PC-9 (cell line): ENCODE measurements around the gene ADPRM. TPM values are rescaled to one million over a fixed set of nuclear protein-coding genes. Genes with fewer than 3 reads are reported as not detected.

Source experiments
- BruUV-seq: library from RNA; stranded (reverse); fragments of 400-500 nt; replicated peaks from 2 replicates; lab custom pipeline; 2021; lab: Mats Ljungman, UMichigan
- CTCF ChIA-PET: fragments of 300-600 bp; sonication (Branson Sonifier 250); formaldehyde crosslinking; loops from one replicate; lab custom pipeline; 2022; ENCODE audit warnings: antibody characterized with exemption; lab: Charles Lee
- POLR2A ChIA-PET: fragments of 300-600 bp; sonication (Branson Sonifier 250); formaldehyde crosslinking; loops from one replicate; lab custom pipeline; 2022; ENCODE audit warnings: antibody characterized with exemption; ENCODE audit not compliant: unreplicated experiment; lab: Charles Lee
- DNase-seq, 2 experiments: peaks; one replicate each; pipeline versions ENCODE4 v3.0.0 to v3.0.0-alpha.2; 2015 to 2022; ENCODE audit warnings: mixed read lengths in 1 of 2
- H2AFZ ChIP-seq: fragments of 200-600 bp; sonication (generic); 2 replicates; pipeline ENCODE4 v1.8.1; 2017; ENCODE audit warnings: antibody characterized with exemption
- H3F3A ChIP-seq: fragments of 200-600 bp; sonication (generic); 2 replicates; pipeline ENCODE4 v1.8.1; 2017; ENCODE audit warnings: antibody characterized with exemption, mild to moderate bottlenecking, low read depth; ENCODE audit not compliant: insufficient read depth
- H3K27ac ChIP-seq: fragments of 200-600 bp; sonication (generic); 2 replicates; pipeline ENCODE4 v1.6.1; 2016; ENCODE audit warnings: mixed run types
- H3K27me3 ChIP-seq: fragments of 200-600 bp; sonication (generic); 2 replicates; pipeline ENCODE4 v1.6.1; 2016; ENCODE audit warnings: low read depth, mixed run types; ENCODE audit not compliant: insufficient read depth
- H3K36me3 ChIP-seq: fragments of 200-600 bp; sonication (generic); 2 replicates; pipeline ENCODE4 v1.6.1; 2016; ENCODE audit warnings: low read depth, mixed run types
- H3K4me1 ChIP-seq: fragments of 200-600 bp; sonication (generic); replicated peaks from 2 replicates; pipeline ENCODE4 v1.6.1; 2016; ENCODE audit warnings: mixed run types; ENCODE audit not compliant: insufficient read depth
- H3K4me2 ChIP-seq: fragments of 200-600 bp; sonication (generic); 2 replicates; pipeline ENCODE4 v1.6.1; 2017; ENCODE audit warnings: mixed run types
- H3K4me3 ChIP-seq: fragments of 200-600 bp; sonication (generic); 2 replicates; pipeline ENCODE4 v1.6.1; 2016; ENCODE audit warnings: mixed run types
- H3K79me2 ChIP-seq: fragments of 200-600 bp; sonication (generic); 2 replicates; pipeline ENCODE4 v1.6.1; 2017; ENCODE audit warnings: low read depth, mixed run types
- H3K9me2 ChIP-seq: fragments of 200-600 bp; sonication (generic); 2 replicates; pipeline ENCODE4 v1.8.1; 2017; ENCODE audit warnings: mild to moderate bottlenecking; ENCODE audit not compliant: insufficient read depth
- H3K9me3 ChIP-seq: fragments of 200-600 bp; sonication (generic); 2 replicates; pipeline ENCODE4 v1.8.1; 2016; ENCODE audit warnings: low read depth; ENCODE audit not compliant: insufficient read depth
- H4K20me1 ChIP-seq: fragments of 200-600 bp; sonication (generic); 2 replicates; pipeline ENCODE4 v1.8.1; 2017; ENCODE audit not compliant: insufficient read depth
- CTCF ChIP-seq: fragments of 200-600 bp; sonication (generic); conservative IDR thresholded peaks from 2 replicates; pipeline ENCODE4 v1.6.1; 2017; ENCODE audit warnings: mixed run types, antibody characterized with exemption, mild to moderate bottlenecking, moderate library complexity
- EZH2 ChIP-seq: fragments of 200-600 bp; sonication (generic); IDR thresholded peaks from 2 replicates; pipeline ENCODE4 v1.8.0; 2017; ENCODE audit warnings: antibody characterized with exemption, low read depth
- intact Hi-C: fragments of 100-400 bp; cut with micrococcal nuclease; formaldehyde crosslinking; loops from one replicate; pipeline ENCODE4 v1.10.0; 2022; ENCODE audit not compliant: unreplicated experiment
- total RNA-seq: library from RNA; stranded (reverse); gene quantifications from 2 replicates; pipeline ENCODE4 v1.2.3, GENCODE V29; 2021

The ADPRM gene
- total RNA-seq, 1 experiment from 2014 or later, result 6.4 TPM

- ChIA-PET CTCF (no interaction called here), POLR2A (no interaction called here)
- Histone ChIP-seq H3K36me3 (no peaks in the 10 kb centered on the region), H3K27ac (no peak overlapping the region), H3K4me2 (no peak overlapping the region), H3K9me2 (no peaks in the 10 kb centered on the region), H4K20me1 (no peaks in the 10 kb centered on the region), H3K27me3 (peaks cover 46% of the 10 kb centered on the region), H3K79me2 (no peaks in the 10 kb centered on the region), H3K4me3 (no peak overlapping the region), H3F3A (no peaks in the 10 kb centered on the region), H3K9me3 (no peaks in the 10 kb centered on the region), H3K4me1 (no peaks in the 10 kb centered on the region), H2AFZ (no peak overlapping the region)
- intact Hi-C loops, result loop anchor here (10.0 kb wide), 1 partner anchor 1249 kb away; no protein-coding TSS in a partner anchor
- TF ChIP-seq EZH2 (no peak), CTCF (no peak)
- no TSS peak for BruUV-seq
- DNase-seq, result no peak
Measured at GRCh38 chr17:10735821-10736220, 38.4 kb downstream of the ADPRM start.

- POLR2A ChIA-PET, result no interaction called here
- no peak for TF ChIP-seq EZH2
- TF ChIP-seq CTCF, result peak; percentile 66
- peak; percentile 47 to 53 for DNase-seq
- Histone ChIP-seq H3K4me1 (no peaks in the 10 kb centered on the region), H4K20me1 (no peaks in the 10 kb centered on the region), H3K4me2 (no peak overlapping the region), H2AFZ (no peak overlapping the region), H3K9me2 (no peaks in the 10 kb centered on the region), H3K27ac (no peak overlapping the region), H3K4me3 (no peak overlapping the region), H3K27me3 (peaks cover 49% of the 10 kb centered on the region), H3K36me3 (no peaks in the 10 kb centered on the region), H3F3A (no peaks in the 10 kb centered on the region), H3K79me2 (no peaks in the 10 kb centered on the region), H3K9me3 (no peaks in the 10 kb centered on the region)
- intact Hi-C loops, result loop anchor here (1.0 to 10.0 kb wide), 3 partner anchors 108 to 1248 kb away; no protein-coding TSS in a partner anchor
- CTCF ChIA-PET, result interaction anchor here (1.5 kb wide), 1 partner anchor 408 kb away, joined by 5 read pairs; no protein-coding TSS in a partner anchor
- no TSS peak for BruUV-seq
Measured at GRCh38 chr17:10737168-10737622, 39.8 kb downstream of the ADPRM start.

GRCh38 chr17:10737736-10738135 lies 40.3 kb downstream of the ADPRM start:
- Histone ChIP-seq H3K4me3 (no peak overlapping the region), H2AFZ (no peak overlapping the region), H3K27ac (no peak overlapping the region), H3K27me3 (peaks cover 47% of the 10 kb centered on the region), H3K36me3 (no peaks in the 10 kb centered on the region), H4K20me1 (no peaks in the 10 kb centered on the region), H3F3A (no peaks in the 10 kb centered on the region), H3K4me2 (no peak overlapping the region), H3K9me2 (no peaks in the 10 kb centered on the region), H3K79me2 (no peaks in the 10 kb centered on the region), H3K9me3 (no peaks in the 10 kb centered on the region), H3K4me1 (no peaks in the 10 kb centered on the region)
- no peak for DNase-seq
- intact Hi-C loops, result loop anchor here (1.0 to 10.0 kb wide), 3 partner anchors 108 to 1247 kb away; no protein-coding TSS in a partner anchor
- ChIA-PET CTCF (interaction anchor here (1.5 kb wide), 1 partner anchor 407 kb away, joined by 5 read pairs; no protein-coding TSS in a partner anchor), POLR2A (no interaction called here)
- no peak for TF ChIP-seq EZH2
- TF ChIP-seq CTCF, result no peak
- no TSS peak for BruUV-seq
